ENCODE data around the gene VLDLR.

DNA sequence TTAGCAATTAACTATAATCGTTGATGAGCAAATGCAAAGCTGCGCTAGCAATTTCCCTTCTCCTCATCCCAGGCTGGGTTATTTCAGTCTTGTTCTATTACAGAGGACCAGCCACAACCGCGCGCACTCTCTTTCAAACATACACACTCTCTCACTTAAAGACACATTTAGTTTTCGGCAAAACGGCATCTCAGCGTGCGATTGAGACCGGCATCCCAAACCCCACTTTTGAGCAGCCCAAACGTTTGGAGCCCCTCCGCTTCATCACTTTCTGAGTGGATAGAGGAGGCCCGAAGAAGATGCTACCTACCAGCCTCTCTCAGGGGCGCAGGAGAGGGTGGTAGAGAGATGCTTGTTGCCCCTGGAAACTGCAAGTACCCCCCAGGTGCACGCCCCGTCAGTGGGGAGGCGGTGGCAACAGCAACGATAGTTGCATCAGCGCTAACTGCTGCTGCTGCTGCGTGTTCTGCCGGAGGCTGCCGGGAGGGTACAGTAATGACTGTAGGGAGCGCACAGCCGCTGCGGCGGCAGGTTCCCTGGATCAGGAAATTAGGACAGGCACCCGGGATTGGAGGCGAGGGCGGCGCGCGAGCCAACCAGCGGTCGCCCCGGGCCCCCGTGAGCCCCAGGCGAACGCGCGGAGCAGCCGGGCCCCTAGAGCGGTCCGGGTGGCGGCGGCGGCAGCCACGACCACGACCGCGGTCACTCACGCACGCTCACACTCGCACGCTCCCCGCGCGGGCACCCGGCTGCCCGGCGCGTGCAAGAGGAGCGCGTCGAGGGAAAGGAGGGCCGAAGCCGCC lies 467 bp upstream of the VLDLR start:
- no peak for TF ChIP-seq POLR2AphosphoS5 (IDR thresholded peaks at IDR 0.05; ENCODE audit: low read depth, low read length)
- TF ChIP-seq, protein P1, sequence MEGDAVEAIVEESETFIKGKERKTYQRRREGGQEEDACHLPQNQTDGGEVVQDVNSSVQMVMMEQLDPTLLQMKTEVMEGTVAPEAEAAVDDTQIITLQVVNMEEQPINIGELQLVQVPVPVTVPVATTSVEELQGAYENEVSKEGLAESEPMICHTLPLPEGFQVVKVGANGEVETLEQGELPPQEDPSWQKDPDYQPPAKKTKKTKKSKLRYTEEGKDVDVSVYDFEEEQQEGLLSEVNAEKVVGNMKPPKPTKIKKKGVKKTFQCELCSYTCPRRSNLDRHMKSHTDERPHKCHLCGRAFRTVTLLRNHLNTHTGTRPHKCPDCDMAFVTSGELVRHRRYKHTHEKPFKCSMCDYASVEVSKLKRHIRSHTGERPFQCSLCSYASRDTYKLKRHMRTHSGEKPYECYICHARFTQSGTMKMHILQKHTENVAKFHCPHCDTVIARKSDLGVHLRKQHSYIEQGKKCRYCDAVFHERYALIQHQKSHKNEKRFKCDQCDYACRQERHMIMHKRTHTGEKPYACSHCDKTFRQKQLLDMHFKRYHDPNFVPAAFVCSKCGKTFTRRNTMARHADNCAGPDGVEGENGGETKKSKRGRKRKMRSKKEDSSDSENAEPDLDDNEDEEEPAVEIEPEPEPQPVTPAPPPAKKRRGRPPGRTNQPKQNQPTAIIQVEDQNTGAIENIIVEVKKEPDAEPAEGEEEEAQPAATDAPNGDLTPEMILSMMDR (IDR thresholded peaks at IDR 0.05) = no peak
- TF ChIP-seq, protein P2, sequence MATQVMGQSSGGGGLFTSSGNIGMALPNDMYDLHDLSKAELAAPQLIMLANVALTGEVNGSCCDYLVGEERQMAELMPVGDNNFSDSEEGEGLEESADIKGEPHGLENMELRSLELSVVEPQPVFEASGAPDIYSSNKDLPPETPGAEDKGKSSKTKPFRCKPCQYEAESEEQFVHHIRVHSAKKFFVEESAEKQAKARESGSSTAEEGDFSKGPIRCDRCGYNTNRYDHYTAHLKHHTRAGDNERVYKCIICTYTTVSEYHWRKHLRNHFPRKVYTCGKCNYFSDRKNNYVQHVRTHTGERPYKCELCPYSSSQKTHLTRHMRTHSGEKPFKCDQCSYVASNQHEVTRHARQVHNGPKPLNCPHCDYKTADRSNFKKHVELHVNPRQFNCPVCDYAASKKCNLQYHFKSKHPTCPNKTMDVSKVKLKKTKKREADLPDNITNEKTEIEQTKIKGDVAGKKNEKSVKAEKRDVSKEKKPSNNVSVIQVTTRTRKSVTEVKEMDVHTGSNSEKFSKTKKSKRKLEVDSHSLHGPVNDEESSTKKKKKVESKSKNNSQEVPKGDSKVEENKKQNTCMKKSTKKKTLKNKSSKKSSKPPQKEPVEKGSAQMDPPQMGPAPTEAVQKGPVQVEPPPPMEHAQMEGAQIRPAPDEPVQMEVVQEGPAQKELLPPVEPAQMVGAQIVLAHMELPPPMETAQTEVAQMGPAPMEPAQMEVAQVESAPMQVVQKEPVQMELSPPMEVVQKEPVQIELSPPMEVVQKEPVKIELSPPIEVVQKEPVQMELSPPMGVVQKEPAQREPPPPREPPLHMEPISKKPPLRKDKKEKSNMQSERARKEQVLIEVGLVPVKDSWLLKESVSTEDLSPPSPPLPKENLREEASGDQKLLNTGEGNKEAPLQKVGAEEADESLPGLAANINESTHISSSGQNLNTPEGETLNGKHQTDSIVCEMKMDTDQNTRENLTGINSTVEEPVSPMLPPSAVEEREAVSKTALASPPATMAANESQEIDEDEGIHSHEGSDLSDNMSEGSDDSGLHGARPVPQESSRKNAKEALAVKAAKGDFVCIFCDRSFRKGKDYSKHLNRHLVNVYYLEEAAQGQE (IDR thresholded peaks at IDR 0.05; ENCODE audit: insufficient read depth in 1 of 2, low read depth in 2 of 2, low read length in 1 of 2) = no peak
